ENCODE data around the gene DUSP22.

Gene DUSP22

GRCh38 chr6:311679-312220, 19.5 kb downstream of the DUSP22 start:
- no peaks in the 10 kb centered on the region for H3K9me2 ChIP-seq (replicated peaks; ENCODE audit: insufficient read depth, low read length)
- DNase-seq: no peak
- peak overlapping the region; percentile 4; the same call in 1 of the 2 replicates for H3K9ac ChIP-seq (ENCODE audit: low read length)
- H3F3A ChIP-seq (ENCODE audit: insufficient read depth, low read length): peaks cover 38% of the 10 kb centered on the region
- TF ChIP-seq EZH2 (optimal IDR thresholded peaks at IDR 0.05; ENCODE audit: low read depth, low read length) (no peak), EZH2phosphoT487 (IDR thresholded peaks at IDR 0.05; ENCODE audit: low read length) (no peak)
- TF ChIP-seq, protein P1, sequence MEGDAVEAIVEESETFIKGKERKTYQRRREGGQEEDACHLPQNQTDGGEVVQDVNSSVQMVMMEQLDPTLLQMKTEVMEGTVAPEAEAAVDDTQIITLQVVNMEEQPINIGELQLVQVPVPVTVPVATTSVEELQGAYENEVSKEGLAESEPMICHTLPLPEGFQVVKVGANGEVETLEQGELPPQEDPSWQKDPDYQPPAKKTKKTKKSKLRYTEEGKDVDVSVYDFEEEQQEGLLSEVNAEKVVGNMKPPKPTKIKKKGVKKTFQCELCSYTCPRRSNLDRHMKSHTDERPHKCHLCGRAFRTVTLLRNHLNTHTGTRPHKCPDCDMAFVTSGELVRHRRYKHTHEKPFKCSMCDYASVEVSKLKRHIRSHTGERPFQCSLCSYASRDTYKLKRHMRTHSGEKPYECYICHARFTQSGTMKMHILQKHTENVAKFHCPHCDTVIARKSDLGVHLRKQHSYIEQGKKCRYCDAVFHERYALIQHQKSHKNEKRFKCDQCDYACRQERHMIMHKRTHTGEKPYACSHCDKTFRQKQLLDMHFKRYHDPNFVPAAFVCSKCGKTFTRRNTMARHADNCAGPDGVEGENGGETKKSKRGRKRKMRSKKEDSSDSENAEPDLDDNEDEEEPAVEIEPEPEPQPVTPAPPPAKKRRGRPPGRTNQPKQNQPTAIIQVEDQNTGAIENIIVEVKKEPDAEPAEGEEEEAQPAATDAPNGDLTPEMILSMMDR (IDR thresholded peaks at IDR 0.05; ENCODE audit: low read length): no peak
- peak overlapping the region; percentile 31; the same call in 1 of the 2 replicates for H3K4me2 ChIP-seq (ENCODE audit: low read depth, low read length)
- H2AFZ ChIP-seq (ENCODE audit: low read length): no peak overlapping the region
- H3K79me2 ChIP-seq (ENCODE audit: low read length): peaks cover 91% of the 10 kb centered on the region
- no peaks in the 10 kb centered on the region for H3K9me3 ChIP-seq (replicated peaks; ENCODE audit: insufficient read depth, low read length)
- no peaks in the 10 kb centered on the region for H3K27me3 ChIP-seq (replicated peaks; ENCODE audit: insufficient read depth, low read length)
- peaks cover 18% of the 10 kb centered on the region for H3K36me3 ChIP-seq (replicated peaks; ENCODE audit: insufficient read depth, low read length)
- peaks cover 72% of the 10 kb centered on the region for H3K4me1 ChIP-seq (ENCODE audit: low read length)
- no peak overlapping the region for H3K4me3 ChIP-seq (ENCODE audit: low read length)
- peak overlapping the region; percentile 39; the same call in 1 of the 2 replicates for H3K27ac ChIP-seq (ENCODE audit: low read length)
- H4K20me1 ChIP-seq (ENCODE audit: insufficient read depth, low read length): no peaks in the 10 kb centered on the region

DNA sequence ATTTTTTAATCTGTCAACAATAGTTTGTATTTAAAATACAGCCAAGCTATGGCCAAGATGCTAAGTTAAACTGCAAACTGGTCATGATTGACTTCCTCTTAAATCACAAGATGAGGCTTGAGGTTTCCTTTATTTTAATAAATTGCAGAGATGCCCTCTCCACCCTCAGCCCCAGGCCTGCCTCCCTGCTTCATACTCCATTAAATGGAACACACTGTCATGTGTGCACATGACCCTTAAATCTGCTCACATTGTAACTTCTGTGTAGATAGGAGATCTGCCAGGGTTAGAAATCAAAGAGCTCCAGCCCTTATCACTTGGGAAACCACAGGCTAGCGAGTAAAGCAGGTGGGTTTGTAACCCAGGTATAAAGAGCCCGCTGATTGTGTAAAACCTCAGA, 20.8 kb downstream of the DUSP22 start:
- no peaks in the 10 kb centered on the region for H4K20me1 ChIP-seq (ENCODE audit: insufficient read depth, low read length)
- peak overlapping the region; percentile 31; the same call in 1 of the 2 replicates for H3K4me2 ChIP-seq (ENCODE audit: low read depth, low read length)
- DNase-seq: peak; percentile 53
- H3K27me3 ChIP-seq (replicated peaks; ENCODE audit: insufficient read depth, low read length): no peaks in the 10 kb centered on the region
- peaks cover 10% of the 10 kb centered on the region for H3K36me3 ChIP-seq (replicated peaks; ENCODE audit: insufficient read depth, low read length)
- H3K27ac ChIP-seq (ENCODE audit: low read length): peak overlapping the region; percentile 39; the same call in 1 of the 2 replicates
- peaks cover 89% of the 10 kb centered on the region for H3K79me2 ChIP-seq (ENCODE audit: low read length)
- H3K9me3 ChIP-seq (replicated peaks; ENCODE audit: insufficient read depth, low read length): no peaks in the 10 kb centered on the region
- no peak overlapping the region for H2AFZ ChIP-seq (ENCODE audit: low read length)
- peak overlapping the region; percentile 4; the same call in 1 of the 2 replicates for H3K9ac ChIP-seq (ENCODE audit: low read length)
- TF ChIP-seq EZH2phosphoT487 (IDR thresholded peaks at IDR 0.05; ENCODE audit: low read length) (no peak), EZH2 (optimal IDR thresholded peaks at IDR 0.05; ENCODE audit: low read depth, low read length) (no peak)
- TF ChIP-seq, protein P1 (IDR thresholded peaks at IDR 0.05; ENCODE audit: low read length): no peak
- H3K4me3 ChIP-seq (ENCODE audit: low read length): no peak overlapping the region
- peaks cover 72% of the 10 kb centered on the region for H3K4me1 ChIP-seq (ENCODE audit: low read length)
- peaks cover 48% of the 10 kb centered on the region for H3F3A ChIP-seq (ENCODE audit: insufficient read depth, low read length)
- no peaks in the 10 kb centered on the region for H3K9me2 ChIP-seq (replicated peaks; ENCODE audit: insufficient read depth, low read length)

- H3K27ac ChIP-seq (ENCODE audit: low read length): no peak overlapping the region
- H3K9me3 ChIP-seq (replicated peaks; ENCODE audit: insufficient read depth, low read length): no peaks in the 10 kb centered on the region
- no peak for DNase-seq
- H3K36me3 ChIP-seq (replicated peaks; ENCODE audit: insufficient read depth, low read length): peaks cover 7% of the 10 kb centered on the region
- no peaks in the 10 kb centered on the region for H3K27me3 ChIP-seq (replicated peaks; ENCODE audit: insufficient read depth, low read length)
- no peaks in the 10 kb centered on the region for H3K9me2 ChIP-seq (replicated peaks; ENCODE audit: insufficient read depth, low read length)
- H3K4me3 ChIP-seq (ENCODE audit: low read length): no peak overlapping the region
- H3K4me2 ChIP-seq (ENCODE audit: low read depth, low read length): no peak overlapping the region
- H3F3A ChIP-seq (ENCODE audit: insufficient read depth, low read length): peaks cover 56% of the 10 kb centered on the region
- TF ChIP-seq EZH2 (optimal IDR thresholded peaks at IDR 0.05; ENCODE audit: low read depth, low read length) (no peak), EZH2phosphoT487 (IDR thresholded peaks at IDR 0.05; ENCODE audit: low read length) (no peak)
- TF ChIP-seq, protein P1 (IDR thresholded peaks at IDR 0.05; ENCODE audit: low read length): no peak
- peaks cover 89% of the 10 kb centered on the region for H3K79me2 ChIP-seq (ENCODE audit: low read length)
- no peak overlapping the region for H2AFZ ChIP-seq (ENCODE audit: low read length)
- H3K4me1 ChIP-seq (ENCODE audit: low read length): peaks cover 79% of the 10 kb centered on the region
- no peak overlapping the region for H3K9ac ChIP-seq (ENCODE audit: low read length)
- no peaks in the 10 kb centered on the region for H4K20me1 ChIP-seq (ENCODE audit: insufficient read depth, low read length)
These were observed 21.6 kb downstream of the DUSP22 start for GRCh38 chr6:313917-314316.
